Astrocyte (in vitro differentiated cells and primary cell): Measurements from ENCODE around the gene MICALL1. TPM values are rescaled to one million over a fixed set of nuclear protein-coding genes. Genes with fewer than 3 reads are reported as not detected.

Experiments used
- DNase-seq: peaks from one replicate; pipeline ENCODE4 v3.0.0-alpha.2; 2010; ENCODE audit warnings: low read depth
- FAIRE-seq: peaks from 2 replicates; lab custom pipeline; 2011; peaks lifted over from hg19 to GRCh38; lab: Jason Lieb, UNC
- H2AFZ ChIP-seq: 2 replicates; pipeline ENCODE4 v1.6.0; 2012; ENCODE audit warnings: low read depth, low read length, inconsistent platforms
- H3K27ac ChIP-seq: 2 replicates; pipeline ENCODE4 v1.5.1; 2011; ENCODE audit warnings: low read depth, low read length, inconsistent platforms
- H3K27me3 ChIP-seq: 2 replicates; pipeline ENCODE4 v1.6.0; 2011; ENCODE audit warnings: low read length, inconsistent platforms; ENCODE audit not compliant: insufficient read depth
- H3K36me3 ChIP-seq: 2 replicates; pipeline ENCODE4 v1.5.1; 2011; ENCODE audit warnings: low read length, inconsistent platforms; ENCODE audit not compliant: insufficient read depth
- H3K4me1 ChIP-seq: 2 replicates; pipeline ENCODE4 v1.5.1; 2011; ENCODE audit warnings: low read length, inconsistent platforms; ENCODE audit not compliant: insufficient read depth
- H3K4me2 ChIP-seq: 2 replicates; pipeline ENCODE4 v1.6.0; 2012; ENCODE audit warnings: low read length, inconsistent platforms
- H3K4me3 ChIP-seq: 2 replicates; pipeline ENCODE4 v1.5.1; 2011; ENCODE audit warnings: low read depth, mild to moderate bottlenecking, low read length, inconsistent platforms; ENCODE audit not compliant: insufficient read depth
- H3K79me2 ChIP-seq: 2 replicates; pipeline ENCODE4 v1.6.0; 2012; ENCODE audit warnings: mild to moderate bottlenecking, low read length, inconsistent platforms; ENCODE audit not compliant: insufficient read depth
- H3K9ac ChIP-seq: 2 replicates; pipeline ENCODE4 v1.6.0; 2012; ENCODE audit warnings: mild to moderate bottlenecking, low read length, inconsistent platforms
- H3K9me3 ChIP-seq: 2 replicates; pipeline ENCODE4 v1.5.1; 2012; ENCODE audit warnings: low read depth, mild to moderate bottlenecking, low read length, inconsistent platforms; ENCODE audit not compliant: insufficient read depth
- H4K20me1 ChIP-seq: 2 replicates; pipeline ENCODE4 v1.6.0; 2012; ENCODE audit warnings: low read length, inconsistent platforms; ENCODE audit not compliant: insufficient read depth
- H3K27ac Mint-ChIP-seq: one replicate; pipeline ENCODE4 v1.8.0; 2021; ENCODE audit warnings: mild to moderate bottlenecking, mixed read lengths; ENCODE audit not compliant: unreplicated experiment
- H3K27me3 Mint-ChIP-seq: one replicate; pipeline ENCODE4 v1.8.0; 2021; ENCODE audit warnings: low read depth, mixed read lengths; ENCODE audit not compliant: unreplicated experiment
- H3K36me3 Mint-ChIP-seq: one replicate; pipeline ENCODE4 v1.8.0; 2021; ENCODE audit warnings: low read depth, mixed read lengths; ENCODE audit not compliant: unreplicated experiment
- H3K4me1 Mint-ChIP-seq: one replicate; pipeline ENCODE4 v1.8.0; 2021; ENCODE audit warnings: low read depth, mixed read lengths; ENCODE audit not compliant: unreplicated experiment
- H3K4me3 Mint-ChIP-seq: one replicate; pipeline ENCODE4 v1.8.0; 2021; ENCODE audit warnings: mild to moderate bottlenecking, moderate library complexity, mixed read lengths; ENCODE audit not compliant: unreplicated experiment
- H3K9me3 Mint-ChIP-seq: one replicate; pipeline ENCODE4 v1.8.0; 2021; ENCODE audit warnings: mild to moderate bottlenecking, mixed read lengths; ENCODE audit not compliant: unreplicated experiment
- CTCF ChIP-seq: IDR thresholded peaks from 2 replicates; pipeline ENCODE4 v1.5.1; 2011; ENCODE audit warnings: low read depth, mild to moderate bottlenecking, inconsistent platforms, low read length, moderate library complexity; ENCODE audit not compliant: insufficient read depth
- EZH2 ChIP-seq: IDR thresholded peaks from 2 replicates; pipeline ENCODE4 v1.6.1; 2012; ENCODE audit warnings: mild to moderate bottlenecking, low read length, inconsistent platforms; ENCODE audit not compliant: insufficient read depth
- total RNA-seq: library from RNA; stranded (reverse); gene quantifications from 2 replicates; pipeline ENCODE4 v1.2.1, GENCODE V29; 2021

The MICALL1 gene
- total RNA-seq, 1 donor from 2014 or later: 131 TPM

GRCh38 chr22:37892566-37893335 is 13.3 kb upstream of the MICALL1 start:
- Mint-ChIP-seq H3K27ac (no peak overlapping the region), H3K9me3 (no peaks in the 10 kb centered on the region), H3K4me3 (no peak overlapping the region), H3K36me3 (peaks cover 16% of the 10 kb centered on the region), H3K4me1 (peaks cover 54% of the 10 kb centered on the region), H3K27me3 (no peaks in the 10 kb centered on the region)
- H3K27ac ChIP-seq: no peak overlapping the region
- H4K20me1 ChIP-seq: peaks cover 7% of the 10 kb centered on the region
- H3K9ac ChIP-seq: no peak overlapping the region
- no peaks in the 10 kb centered on the region for H3K79me2 ChIP-seq
- FAIRE-seq (no peak), DNase-seq (no peak)
- H3K36me3 ChIP-seq: peaks cover 15% of the 10 kb centered on the region
- H3K27me3 ChIP-seq: no peaks in the 10 kb centered on the region
- no peak overlapping the region for H3K4me3 ChIP-seq
- no peak overlapping the region for H2AFZ ChIP-seq
- H3K9me3 ChIP-seq: no peaks in the 10 kb centered on the region
- H3K4me1 ChIP-seq: peaks cover 10% of the 10 kb centered on the region
- TF ChIP-seq CTCF (no peak), EZH2 (no peak)
- no peak overlapping the region for H3K4me2 ChIP-seq

- no peaks in the 10 kb centered on the region for H3K27me3 Mint-ChIP-seq
- H3K4me1 Mint-ChIP-seq: peaks cover 54% of the 10 kb centered on the region
- Histone ChIP-seq H4K20me1 (no peaks in the 10 kb centered on the region), H3K4me3 (no peak overlapping the region), H3K9ac (no peak overlapping the region), H3K36me3 (peaks cover 7% of the 10 kb centered on the region), H3K9me3 (no peaks in the 10 kb centered on the region), H2AFZ (no peak overlapping the region), H3K4me1 (peaks cover 9% of the 10 kb centered on the region), H3K27ac (no peak overlapping the region), H3K27me3 (no peaks in the 10 kb centered on the region), H3K79me2 (no peaks in the 10 kb centered on the region), H3K4me2 (no peak overlapping the region)
- no peak for DNase-seq
- TF ChIP-seq EZH2: no peak
- TF ChIP-seq CTCF: no peak
- no peaks in the 10 kb centered on the region for H3K9me3 Mint-ChIP-seq
- H3K36me3 Mint-ChIP-seq: peaks cover 13% of the 10 kb centered on the region
- H3K27ac Mint-ChIP-seq: peak overlapping the region; percentile 66
- FAIRE-seq: no peak
- H3K4me3 Mint-ChIP-seq: peak overlapping the region; percentile 41
Measured at GRCh38 chr22:37893583-37893983, 12.5 kb upstream of the MICALL1 start.
